COLO668 (cell line): Measurements from ENCODE around the gene DDX4.

Source experiments
- DNase-seq: peaks from one replicate; lab custom pipeline; 2025; ENCODE audit not compliant: unreplicated experiment; lab: John Stamatoyannopoulos, UW

DDX4 gene

DNA sequence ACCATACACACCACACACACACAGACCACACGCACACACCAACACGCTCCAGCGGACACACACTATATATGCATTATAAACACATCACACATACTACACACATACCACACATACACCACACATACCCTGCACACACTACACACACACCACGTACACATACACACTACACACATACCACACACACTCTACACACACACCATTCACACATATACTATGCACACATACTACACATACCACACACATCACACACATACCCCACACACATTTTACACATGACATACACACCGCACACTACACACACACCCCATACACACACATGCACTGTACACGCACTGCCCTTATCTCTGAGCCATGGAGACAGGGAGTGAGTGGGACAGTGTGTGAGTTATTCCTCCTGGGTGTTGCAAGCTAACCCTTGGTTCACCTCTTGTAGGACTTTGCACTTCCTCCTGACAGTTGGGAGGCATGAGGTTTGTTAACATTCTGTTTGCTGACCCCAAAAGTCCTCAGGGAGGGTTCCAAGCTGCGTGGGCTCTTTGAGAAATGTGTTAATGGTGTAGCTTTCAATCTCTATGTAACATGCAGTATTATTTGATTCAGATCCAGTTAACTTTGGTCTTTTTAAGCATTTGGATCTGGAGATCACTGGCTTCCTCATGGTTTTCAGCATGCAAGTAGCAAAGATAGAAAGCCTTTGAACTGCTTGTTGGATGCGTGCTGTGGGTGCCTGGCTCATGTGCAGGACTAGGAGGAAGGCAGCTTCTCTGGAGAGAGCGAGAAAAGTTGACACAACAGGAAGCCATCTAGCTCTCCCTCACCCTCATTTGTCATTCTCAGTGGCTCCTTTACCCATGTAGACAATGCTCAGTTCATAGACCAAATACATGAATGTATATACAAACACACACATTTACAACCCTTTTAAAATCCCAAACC, 127.0 kb downstream of the DDX4 start:
- DNase-seq = no peak

DNA sequence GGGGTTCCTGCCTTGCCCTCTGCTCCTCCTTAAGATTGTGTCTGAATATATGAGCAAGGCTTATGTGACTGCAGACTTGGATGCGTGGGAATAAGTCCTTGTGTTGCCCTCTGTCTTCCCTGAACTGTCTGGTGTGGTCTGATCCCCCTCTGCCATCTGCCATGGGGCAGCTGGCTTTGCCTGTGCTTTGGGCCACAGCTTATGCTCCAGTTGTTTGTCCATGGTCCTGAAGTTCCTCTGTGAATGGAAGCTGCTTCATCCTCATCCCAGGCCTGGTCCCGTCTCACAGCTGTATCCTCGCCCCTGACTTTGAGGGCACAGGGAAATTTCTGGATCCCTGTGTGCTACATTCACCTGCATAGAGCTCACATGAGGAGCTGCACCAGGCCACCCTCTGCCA, 128.0 kb downstream of the DDX4 start:
- no peak for DNase-seq

DNA sequence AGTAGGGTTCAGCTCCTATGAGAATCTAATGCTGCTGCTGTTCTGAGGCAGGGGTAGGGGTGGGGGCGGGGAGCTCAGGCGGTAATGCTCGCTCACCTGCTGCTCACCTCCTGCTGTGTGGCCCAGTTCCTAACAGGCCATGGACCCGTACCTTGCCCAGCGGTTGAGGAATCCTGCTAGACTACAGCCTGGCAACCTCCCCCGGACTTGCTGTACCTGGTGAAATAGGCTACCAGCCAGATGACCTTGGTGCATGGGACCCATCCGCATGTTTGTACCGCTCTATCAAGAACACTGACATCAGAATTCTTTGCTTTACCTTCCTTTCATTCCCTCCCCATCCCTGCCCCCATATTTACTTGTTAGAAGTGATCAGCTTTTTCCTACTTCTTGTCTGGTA, 128.6 kb downstream of the DDX4 start:
- no peak for DNase-seq
